ENCODE measurements around the gene RNF26.

DNA sequence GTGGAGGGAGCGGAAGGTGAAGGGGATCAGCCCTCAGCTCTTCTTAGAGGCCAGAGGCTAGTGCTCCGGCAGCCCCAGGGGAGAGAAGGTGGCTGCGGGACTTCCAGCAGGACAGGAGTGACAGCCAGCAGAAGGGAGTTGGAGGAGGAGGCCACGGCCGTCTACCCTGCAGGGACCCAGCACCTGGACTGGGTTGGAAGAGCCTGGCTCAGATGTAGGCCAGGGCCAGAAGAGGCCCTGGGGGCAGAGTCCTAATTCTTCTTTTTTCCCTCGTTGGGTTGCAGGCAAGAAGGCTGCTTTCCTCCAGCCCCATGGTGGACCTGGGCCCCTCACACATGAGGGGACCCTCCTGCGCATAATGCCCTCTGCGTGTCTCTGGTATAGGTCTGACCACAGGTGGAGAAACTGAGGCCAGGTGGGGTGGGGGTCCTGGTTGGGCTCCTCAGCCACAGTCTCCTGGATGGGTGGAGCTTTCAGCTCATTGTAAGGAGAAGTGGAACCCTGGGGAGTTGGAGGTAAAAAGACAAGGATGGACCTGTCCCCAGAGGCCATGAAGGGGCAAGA, 15.1 kb upstream of the RNF26 start:
- TF ChIP-seq CTCF (IDR thresholded peaks at IDR 0.05; ENCODE audit: low read depth, low read length) (no peak), EZH2phosphoT487 (IDR thresholded peaks at IDR 0.05; ENCODE audit: low read depth) (no peak)
